IMR-90 (cell line): ENCODE results near the gene GPSM3.

ENCODE experiments used
- BHLHE40 ChIP-seq: fragments of 150-350 bp; IDR thresholded peaks from 2 replicates; pipeline ENCODE4 v1.6.1; 2016; ENCODE audit warnings: mild to moderate bottlenecking, low read depth, low read length
- POLR2A ChIP-seq: IDR thresholded peaks from 2 replicates; pipeline ENCODE4 v1.6.1; 2012; ENCODE audit warnings: mild to moderate bottlenecking, low read depth, low read length
- USF2 ChIP-seq: fragments of 150-350 bp; IDR thresholded peaks from 2 replicates; pipeline ENCODE4 v1.6.1; 2017; ENCODE audit warnings: mild to moderate bottlenecking, antibody characterized with exemption, low read length, low read depth
- TF ChIP-seq, protein P1 (sequence below): conservative IDR thresholded peaks from 2 replicates; pipeline ENCODE4 v1.5.1; 2012; ENCODE audit warnings: mild to moderate bottlenecking, low read depth, low read length, improper control_type of control experiment

DNA sequence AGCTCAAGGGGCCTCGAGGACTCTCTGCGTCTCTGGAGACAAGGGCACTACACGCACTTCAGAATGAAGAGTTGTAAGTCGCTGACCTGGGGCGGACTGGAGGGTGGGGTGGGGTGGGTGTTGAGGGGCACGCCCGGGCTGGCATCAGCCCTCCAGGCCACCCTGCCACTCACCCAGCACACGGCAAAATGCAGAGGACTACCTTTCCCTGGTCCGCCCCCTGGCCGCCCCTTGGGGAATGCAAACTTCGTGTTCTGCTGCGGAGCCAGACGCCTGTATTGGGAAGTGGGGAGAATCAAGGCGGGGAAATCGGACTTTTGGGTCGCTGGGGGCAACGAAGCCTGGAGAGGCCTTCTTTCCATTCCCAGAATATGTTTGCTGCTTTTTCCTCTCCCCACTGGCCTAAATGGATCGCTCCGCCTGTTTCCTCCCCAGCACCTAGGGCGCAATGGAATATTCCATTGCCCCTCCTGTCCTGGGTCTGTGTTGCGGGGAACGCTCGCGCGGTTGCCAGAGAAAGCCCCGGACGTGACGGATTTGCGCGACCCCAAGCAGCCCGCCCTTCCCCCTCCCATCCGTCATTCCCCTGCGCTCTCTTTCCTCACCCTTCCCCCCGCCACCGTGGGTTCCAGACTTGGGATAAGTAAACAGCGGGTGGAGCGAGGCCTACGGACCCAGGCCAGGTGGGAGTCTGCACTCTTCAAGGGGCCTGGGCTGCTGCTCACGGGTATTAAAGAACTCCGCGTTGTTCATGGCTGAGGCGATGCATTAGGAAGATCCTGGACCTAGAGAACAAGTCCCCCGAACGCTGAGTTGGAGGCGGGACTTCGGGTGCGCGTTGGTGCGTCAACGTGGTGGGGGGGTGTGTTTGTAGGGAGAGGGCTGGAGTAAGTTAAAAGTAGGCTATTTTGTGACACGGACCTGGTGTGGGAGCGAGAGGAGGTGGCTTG lies 38.6 kb downstream of the GPSM3 start, which contains the start of gene PPT2:
- TF ChIP-seq, protein P1, sequence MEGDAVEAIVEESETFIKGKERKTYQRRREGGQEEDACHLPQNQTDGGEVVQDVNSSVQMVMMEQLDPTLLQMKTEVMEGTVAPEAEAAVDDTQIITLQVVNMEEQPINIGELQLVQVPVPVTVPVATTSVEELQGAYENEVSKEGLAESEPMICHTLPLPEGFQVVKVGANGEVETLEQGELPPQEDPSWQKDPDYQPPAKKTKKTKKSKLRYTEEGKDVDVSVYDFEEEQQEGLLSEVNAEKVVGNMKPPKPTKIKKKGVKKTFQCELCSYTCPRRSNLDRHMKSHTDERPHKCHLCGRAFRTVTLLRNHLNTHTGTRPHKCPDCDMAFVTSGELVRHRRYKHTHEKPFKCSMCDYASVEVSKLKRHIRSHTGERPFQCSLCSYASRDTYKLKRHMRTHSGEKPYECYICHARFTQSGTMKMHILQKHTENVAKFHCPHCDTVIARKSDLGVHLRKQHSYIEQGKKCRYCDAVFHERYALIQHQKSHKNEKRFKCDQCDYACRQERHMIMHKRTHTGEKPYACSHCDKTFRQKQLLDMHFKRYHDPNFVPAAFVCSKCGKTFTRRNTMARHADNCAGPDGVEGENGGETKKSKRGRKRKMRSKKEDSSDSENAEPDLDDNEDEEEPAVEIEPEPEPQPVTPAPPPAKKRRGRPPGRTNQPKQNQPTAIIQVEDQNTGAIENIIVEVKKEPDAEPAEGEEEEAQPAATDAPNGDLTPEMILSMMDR, result 0 out of 2 replicates have a peak, but pooled peaks have one; percentile 26
- TF ChIP-seq USF2, result no peak
- 0 out of 2 replicates have a peak, but pooled peaks have one; percentile 13 for TF ChIP-seq POLR2A
- peak; percentile 93 for TF ChIP-seq BHLHE40
